ENCODE results near the gene LRRC25.

GRCh38 chr19:18437491-18438330 is 40.3 kb upstream of the LRRC25 start, which contains the start of gene ISYNA1:
- TF ChIP-seq CTCF (IDR thresholded peaks at IDR 0.05 in 4 of 5, conservative IDR thresholded peaks at IDR 0.05 in 1 of 5) (peak in 1 of 5 experiments; percentile 6), POLR2A (IDR thresholded peaks at IDR 0.05) (peak in 1 of 2 donors; percentile 28)
